ENCODE results near the gene GJA3.

The GJA3 gene

GRCh38 chr13:20142927-20143480 is 17.8 kb downstream of the GJA3 start:
- Histone ChIP-seq H2AFZ (ENCODE audit: low read depth, low read length) (no peak overlapping the region), H3K27me3 (ENCODE audit: insufficient read depth, low read length, poor library complexity) (peaks cover 4% of the 10 kb centered on the region), H3K4me3 (ENCODE audit: low read depth in 1 of 2, low read length in 2 of 2) (no peak overlapping the region), H4K20me1 (ENCODE audit: insufficient read depth, low read length) (no peaks in the 10 kb centered on the region), H3K27ac (ENCODE audit: low read length) (no peak overlapping the region), H3K9ac (ENCODE audit: low read depth, low read length) (no peak overlapping the region), H3K79me2 (ENCODE audit: insufficient read depth, low read length) (no peaks in the 10 kb centered on the region), H3K9me3 (ENCODE audit: insufficient read depth, low read length, severe bottlenecking) (no peaks in the 10 kb centered on the region), H3K4me1 (ENCODE audit: insufficient read depth, low read length) (no peaks in the 10 kb centered on the region), H3K36me3 (ENCODE audit: insufficient read depth, low read length) (no peaks in the 10 kb centered on the region), H3K4me2 (ENCODE audit: insufficient read depth, low read length) (no peak overlapping the region)
- TF ChIP-seq EZH2 (IDR thresholded peaks at IDR 0.05; ENCODE audit: borderline replicate concordance, low read depth, low read length, severe bottlenecking): no peak
- TF ChIP-seq CTCF (IDR thresholded peaks at IDR 0.05; ENCODE audit: borderline replicate concordance, extremely low read depth, low read length, poor library complexity, severe bottlenecking): no peak
- ATAC-seq (ENCODE audit: insufficient read depth, low read depth): no peak
- DNase-seq: no peak

- no peaks in the 10 kb centered on the region for H3K36me3 ChIP-seq (ENCODE audit: insufficient read depth, low read length)
- no peak for DNase-seq
- ATAC-seq (ENCODE audit: insufficient read depth, low read depth): no peak
Measured at GRCh38 chr13:20142023-20142926, 18.6 kb downstream of the GJA3 start.

GRCh38 chr13:20141238-20142022 is 19.4 kb downstream of the GJA3 start:
- Histone ChIP-seq H3K27me3 (ENCODE audit: insufficient read depth, low read length, poor library complexity) (peaks cover 4% of the 10 kb centered on the region), H3K4me1 (ENCODE audit: insufficient read depth, low read length) (no peaks in the 10 kb centered on the region), H3K9me3 (ENCODE audit: insufficient read depth, low read length, severe bottlenecking) (no peaks in the 10 kb centered on the region), H4K20me1 (ENCODE audit: insufficient read depth, low read length) (no peaks in the 10 kb centered on the region), H3K27ac (ENCODE audit: low read length) (no peak overlapping the region), H3K36me3 (ENCODE audit: insufficient read depth, low read length) (no peaks in the 10 kb centered on the region), H2AFZ (ENCODE audit: low read depth, low read length) (no peak overlapping the region), H3K79me2 (ENCODE audit: insufficient read depth, low read length) (no peaks in the 10 kb centered on the region), H3K9ac (ENCODE audit: low read depth, low read length) (no peak overlapping the region), H3K4me2 (ENCODE audit: insufficient read depth, low read length) (no peak overlapping the region), H3K4me3 (ENCODE audit: low read depth in 1 of 2, low read length in 2 of 2) (no peak overlapping the region)
- ATAC-seq (ENCODE audit: insufficient read depth, low read depth) (no peak), DNase-seq (no peak)
- TF ChIP-seq EZH2 (IDR thresholded peaks at IDR 0.05; ENCODE audit: borderline replicate concordance, low read depth, low read length, severe bottlenecking) (no peak), CTCF (IDR thresholded peaks at IDR 0.05; ENCODE audit: borderline replicate concordance, extremely low read depth, low read length, poor library complexity, severe bottlenecking) (no peak)

More at GRCh38 chr13:20142023-20142926, 18.6 kb downstream of the GJA3 start:
- Histone ChIP-seq H3K79me2 (ENCODE audit: insufficient read depth, low read length) (no peaks in the 10 kb centered on the region), H3K27ac (ENCODE audit: low read length) (no peak overlapping the region), H3K4me2 (ENCODE audit: insufficient read depth, low read length) (no peak overlapping the region), H2AFZ (ENCODE audit: low read depth, low read length) (no peak overlapping the region), H3K9ac (ENCODE audit: low read depth, low read length) (no peak overlapping the region), H4K20me1 (ENCODE audit: insufficient read depth, low read length) (no peaks in the 10 kb centered on the region), H3K9me3 (ENCODE audit: insufficient read depth, low read length, severe bottlenecking) (no peaks in the 10 kb centered on the region), H3K4me1 (ENCODE audit: insufficient read depth, low read length) (no peaks in the 10 kb centered on the region), H3K27me3 (ENCODE audit: insufficient read depth, low read length, poor library complexity) (peaks cover 4% of the 10 kb centered on the region), H3K4me3 (ENCODE audit: low read depth in 1 of 2, low read length in 2 of 2) (no peak overlapping the region)
- TF ChIP-seq EZH2 (IDR thresholded peaks at IDR 0.05; ENCODE audit: borderline replicate concordance, low read depth, low read length, severe bottlenecking): no peak
